Left hindlimb (tissue), 1 donor: ENCODE measurements around the gene TRIP4.
"Not testable (repeated sequence)": the region's sequence is repeated elsewhere in the genome, so short reads cannot be mapped to it uniquely, and the experiment has no call there.

Experiments
- DNase-seq: peaks from one replicate; pipeline ENCODE4 v3.0.0-alpha.2; 2018

Gene TRIP4

DNA sequence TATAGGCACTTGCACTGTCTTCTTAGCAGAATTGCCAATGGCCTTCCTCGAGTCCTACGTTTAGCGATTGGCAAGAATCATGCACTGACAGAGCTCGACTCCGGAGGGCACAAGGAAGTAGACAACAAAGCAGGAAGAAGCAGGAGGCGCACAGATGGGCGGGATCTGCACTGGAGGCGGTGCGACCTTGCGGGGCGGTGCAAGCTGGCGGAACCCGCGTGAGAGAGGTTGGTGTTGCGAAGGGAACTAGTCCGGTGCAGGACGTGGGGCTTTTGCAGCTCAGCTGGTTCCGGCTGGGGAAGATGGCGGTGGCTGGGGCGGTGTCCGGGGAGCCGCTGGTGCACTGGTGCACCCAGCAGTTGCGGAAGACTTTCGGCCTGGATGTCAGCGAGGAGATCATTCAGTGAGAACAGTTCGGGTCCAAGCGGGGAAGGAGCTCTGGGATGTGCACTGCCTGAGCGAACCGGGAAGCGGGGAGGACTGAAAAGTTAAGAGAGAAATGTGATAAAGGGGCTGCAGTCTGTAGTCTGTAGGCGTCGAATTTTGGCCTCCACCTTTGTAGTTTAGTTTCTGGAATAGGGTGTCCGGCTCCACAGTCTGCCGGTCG, at the start of gene TRIP4:
TSS of gene TRIP4 (plus strand) at position 275 of the 607 bp plus-strand sequence. CDS start at position 303, 28 bp downstream.
- peak; percentile 97 for DNase-seq

DNA sequence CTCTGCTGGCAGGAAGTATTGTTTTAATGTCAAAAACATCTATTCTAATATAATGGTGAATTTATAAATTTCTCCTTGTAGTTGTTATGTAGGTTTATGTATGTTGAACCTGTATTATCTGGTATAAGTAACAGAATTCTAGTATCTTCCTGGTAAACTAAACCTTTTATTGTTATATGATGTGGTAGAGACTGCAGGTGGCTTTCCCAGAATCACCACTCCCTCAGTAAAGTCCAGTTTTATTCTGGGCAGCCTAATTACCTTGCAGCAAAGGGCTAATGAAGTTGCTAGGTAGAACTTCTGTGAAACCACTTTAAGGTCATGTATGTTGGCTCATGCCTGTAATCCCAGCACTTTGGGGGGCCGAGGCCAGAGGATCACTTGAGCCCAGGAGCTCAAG, 47.3 kb upstream of the TRIP4 start:
- no peak for DNase-seq

DNA sequence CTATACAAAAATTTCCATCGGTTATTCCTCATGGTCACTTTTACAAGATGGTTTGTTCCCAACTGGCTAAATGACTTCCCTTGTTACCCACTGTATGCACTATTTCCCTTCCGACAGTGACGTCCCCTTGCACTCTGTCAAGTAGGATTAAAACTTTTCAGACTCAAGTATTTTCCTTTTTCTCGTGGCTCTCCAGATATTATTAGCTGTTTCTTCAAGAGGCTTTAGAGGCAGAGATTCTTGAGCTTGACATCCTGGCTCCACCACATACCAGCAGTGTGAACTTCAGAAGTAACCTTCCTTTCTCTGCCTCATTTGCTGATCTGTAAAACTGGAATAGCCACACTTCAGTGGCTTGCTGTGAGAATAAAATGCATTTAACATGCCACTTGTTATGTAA, 45.7 kb upstream of the TRIP4 start:
- DNase-seq = no peak

DNA sequence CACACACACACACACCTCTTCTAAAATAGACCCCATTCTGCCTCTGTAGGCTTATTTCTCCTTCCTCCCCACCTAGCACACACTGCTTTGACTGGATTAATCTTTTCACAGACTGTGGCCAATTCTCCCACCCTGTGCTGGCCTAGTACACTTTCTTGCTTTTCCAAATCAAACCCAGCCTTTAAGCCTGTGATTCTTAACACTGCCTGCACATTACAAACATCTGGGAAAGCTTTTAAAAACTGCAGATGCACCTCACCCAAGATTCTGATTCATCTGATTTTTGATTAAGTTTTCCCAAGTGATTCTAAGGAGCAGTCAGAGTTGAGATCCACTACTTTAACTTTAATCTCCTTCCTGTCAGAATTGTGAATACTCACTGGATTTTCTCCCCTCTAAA, 44.4 kb upstream of the TRIP4 start:
- no peak for DNase-seq

DNA sequence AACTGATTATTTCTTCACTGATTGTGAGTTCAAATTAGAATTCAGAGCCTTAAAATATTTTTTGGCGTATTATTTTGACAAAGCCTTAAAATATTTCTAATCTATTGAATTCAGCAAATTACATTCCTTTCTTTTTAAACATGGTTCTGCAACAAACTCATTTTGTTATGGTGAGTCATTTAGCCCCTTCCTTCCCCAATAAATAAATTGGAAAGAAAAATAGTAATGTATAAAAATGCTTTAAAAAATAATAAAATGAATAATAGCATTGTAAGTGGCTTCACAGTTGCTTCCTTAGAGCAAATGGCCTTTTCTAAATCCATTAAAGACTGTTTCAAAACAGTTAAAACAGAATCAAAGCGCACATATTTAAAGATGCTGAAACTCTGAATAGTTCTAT, 43.8 kb upstream of the TRIP4 start:
- DNase-seq = no peak

DNA sequence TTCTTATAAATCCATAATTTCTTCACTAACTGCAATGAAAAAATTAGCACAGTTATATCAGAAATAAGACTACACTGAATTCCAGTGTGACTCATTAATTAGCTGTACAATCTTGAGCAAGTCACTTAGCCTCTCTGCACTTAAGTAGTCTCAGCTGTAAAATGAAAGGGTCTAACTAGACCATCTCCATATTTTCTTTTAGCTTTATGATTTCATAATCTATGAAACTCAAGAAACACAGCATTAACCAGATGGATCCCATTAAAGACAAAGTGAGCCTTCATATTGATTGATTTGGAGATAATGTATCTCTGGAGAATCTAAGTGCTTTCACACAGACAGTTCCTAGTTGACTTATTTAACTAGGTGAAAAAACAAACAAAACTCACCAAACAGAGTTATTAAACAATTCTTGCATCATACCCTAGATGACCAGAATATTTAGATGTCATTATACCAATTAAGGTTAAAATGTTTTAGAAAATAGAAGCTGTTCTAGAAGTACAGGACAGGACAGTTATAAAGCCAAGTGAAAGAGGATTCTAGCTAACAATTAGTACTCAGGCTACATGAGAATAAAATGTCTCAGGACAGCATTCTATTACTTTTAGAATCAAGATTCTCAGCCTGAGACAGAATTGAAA, 42.9 kb upstream of the TRIP4 start:
- DNase-seq = no peak

DNA sequence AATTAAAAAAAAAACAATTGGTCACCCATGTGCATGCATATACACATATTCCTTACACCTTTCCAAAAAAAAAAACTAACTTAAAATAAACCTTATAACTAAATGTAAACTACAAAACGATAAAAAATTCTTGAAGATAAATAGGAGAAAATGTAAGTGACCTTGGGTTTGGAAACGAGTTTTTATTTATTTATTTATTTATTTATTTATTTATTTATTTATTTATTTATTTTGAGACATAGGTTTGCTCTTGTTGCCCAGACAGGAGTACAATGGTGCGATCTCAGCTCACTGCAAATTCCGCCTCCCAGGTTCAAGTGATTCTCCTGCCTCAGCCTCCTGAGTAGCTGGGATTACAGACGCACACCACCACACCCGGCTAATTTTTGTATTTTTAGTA, 41.4 kb upstream of the TRIP4 start:
- not testable (repeated sequence) for DNase-seq

DNA sequence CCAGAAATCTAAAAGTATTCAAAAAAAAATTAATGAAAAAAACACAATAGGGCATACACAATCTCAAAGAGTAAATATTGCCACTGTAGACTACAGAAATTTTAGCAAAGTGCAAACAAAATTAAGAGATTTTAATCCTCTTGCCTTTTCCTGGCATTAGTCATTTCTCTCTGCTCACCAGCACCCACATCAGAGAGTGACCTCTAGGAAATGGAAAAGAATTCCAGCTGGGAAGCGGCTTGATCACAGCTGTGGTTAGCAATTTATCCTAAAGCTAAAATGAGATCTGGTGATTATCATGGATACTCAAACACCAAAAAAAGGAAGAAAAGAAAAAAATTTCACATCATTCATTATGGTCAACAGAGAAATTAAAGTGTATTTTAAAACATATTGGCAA, 39.2 kb upstream of the TRIP4 start:
- no peak for DNase-seq

DNA sequence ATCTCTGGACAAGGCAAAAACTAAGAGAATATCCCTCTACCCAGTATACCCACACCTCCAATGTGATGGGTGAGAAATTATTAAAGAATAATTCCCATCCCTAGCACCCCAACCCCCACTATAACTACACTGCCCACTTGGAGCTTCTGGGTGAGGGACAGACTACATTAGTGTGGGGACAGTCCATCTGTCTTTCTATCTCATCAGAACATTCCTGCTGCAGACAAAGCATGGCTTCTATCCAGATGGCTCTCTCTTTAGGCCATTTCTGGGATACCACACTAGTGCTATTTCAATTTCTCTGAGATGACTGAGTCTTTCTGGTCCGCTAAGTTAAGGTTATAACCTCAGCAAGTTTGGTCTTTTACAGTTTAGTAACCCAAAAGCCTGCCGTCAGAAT, 38.3 kb upstream of the TRIP4 start:
- DNase-seq = no peak

DNA sequence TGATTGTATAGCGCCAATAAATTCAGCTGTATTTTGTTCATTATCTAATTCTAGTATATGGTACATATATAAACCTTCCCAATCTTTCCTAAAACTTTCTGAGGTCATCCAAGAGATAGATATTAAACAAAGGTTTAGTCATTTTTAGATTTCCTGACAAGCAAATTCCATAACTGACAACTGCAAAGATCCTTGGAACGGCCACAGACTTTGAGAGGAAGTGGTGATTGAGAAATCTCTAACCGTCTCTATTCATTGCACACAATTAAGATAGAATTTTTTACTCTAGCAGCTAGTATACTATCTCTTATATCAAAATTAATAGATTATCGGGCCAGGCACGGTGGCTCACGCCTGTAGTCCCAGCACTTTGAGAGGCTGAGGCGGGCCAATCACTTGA, 36.4 kb upstream of the TRIP4 start:
- DNase-seq = no peak

DNA sequence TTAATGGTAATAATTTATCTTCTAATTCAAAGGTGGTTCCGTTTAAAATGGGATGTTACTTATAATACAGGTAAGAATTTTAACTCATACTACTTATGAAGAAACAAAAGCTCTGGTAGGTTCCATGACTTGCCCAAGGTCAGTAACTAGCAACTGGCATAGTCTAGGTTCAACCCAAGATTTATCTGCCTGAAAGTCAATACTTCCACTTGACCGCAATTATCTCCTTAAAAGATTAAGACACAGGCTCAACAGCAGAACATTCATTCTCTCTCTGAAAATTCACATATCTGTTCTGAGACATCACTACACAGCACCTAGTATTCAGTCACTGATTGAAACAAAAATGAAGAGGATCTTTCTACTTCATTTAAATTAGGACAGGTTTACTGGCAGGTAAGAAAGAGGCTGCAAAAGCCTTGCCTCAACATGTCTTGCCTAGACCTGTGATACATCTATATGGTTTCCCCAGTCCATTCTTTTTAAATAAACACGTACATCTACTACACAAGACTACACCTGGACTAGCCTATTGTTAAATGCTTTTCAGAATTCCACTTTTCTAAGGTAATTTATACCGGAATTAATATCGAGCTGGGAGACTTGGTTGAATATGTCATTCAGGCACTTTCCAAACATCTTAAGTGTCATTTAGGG, 32.8 kb upstream of the TRIP4 start:
- DNase-seq = no peak

DNA sequence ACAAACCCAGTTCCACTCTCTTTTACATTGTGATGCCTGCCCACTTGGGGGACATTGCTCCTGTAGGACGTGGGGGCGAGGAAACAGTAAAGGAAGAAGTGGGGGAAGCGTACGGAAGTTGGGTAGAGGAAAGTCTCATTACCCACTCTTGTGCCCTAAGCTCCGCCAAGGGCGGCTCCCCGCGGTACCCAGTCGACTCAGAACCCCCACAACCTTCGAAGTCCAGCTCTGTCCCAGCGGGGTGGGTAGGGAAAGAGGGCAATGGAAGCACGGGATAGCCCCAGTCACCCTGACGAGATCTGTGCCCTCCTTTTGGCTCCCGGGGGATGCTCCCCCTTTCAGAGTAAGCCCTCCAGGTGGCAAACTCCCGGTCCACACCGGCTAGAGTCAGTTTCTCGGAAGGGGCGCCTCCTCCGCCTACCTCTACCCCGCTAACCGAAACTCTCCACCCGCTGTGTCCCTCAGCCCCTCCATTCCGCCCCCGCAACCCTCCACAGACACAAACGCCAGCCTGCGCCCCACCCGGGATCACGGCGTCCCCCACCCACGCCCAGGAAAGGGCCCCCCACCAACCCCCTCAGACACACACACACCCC, 32.2 kb upstream of the TRIP4 start:
- DNase-seq = no peak

DNA sequence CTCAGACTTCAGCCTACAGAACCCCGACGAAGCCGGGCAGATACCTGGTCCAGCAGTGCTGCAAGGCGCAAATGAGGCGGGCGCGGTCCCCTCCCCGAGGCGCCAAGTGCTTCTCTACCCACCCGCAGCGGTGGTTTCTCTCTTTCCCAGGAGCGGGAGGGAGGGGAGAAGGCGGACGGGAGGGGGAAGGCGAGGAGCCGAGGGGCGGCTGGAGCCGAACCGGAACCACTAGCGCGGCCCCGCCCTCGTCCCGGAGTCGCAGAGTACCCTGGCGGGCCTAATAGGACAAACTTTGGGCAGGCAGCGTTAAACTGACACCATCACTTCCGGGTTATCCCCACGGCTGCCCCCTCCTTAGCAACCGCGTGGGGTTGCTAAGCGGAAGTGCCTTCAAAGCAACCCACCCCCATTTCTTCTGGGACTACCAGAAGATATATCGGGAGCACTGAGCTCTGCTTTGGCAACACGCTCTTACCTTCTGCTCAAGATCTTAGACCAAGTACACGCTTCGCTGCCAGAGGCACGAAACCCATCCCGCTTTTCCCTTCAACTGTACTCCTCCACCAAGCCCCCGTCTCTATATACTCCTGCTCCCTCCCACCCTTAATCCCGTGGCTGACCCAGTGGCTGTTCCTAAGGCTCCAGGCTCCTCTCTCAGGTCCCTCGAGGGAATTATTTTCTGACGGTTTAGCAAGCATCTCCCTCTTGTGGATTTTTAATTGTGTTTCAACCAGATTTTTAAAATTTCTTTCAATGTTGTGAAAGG, 31.5 kb upstream of the TRIP4 start, which contains the start of gene CSNK1G1:
TSS of gene CSNK1G1 (minus strand) at position 230 of the 766 bp plus-strand sequence. CDS start 55,674 bp downstream, outside the sequence.
- DNase-seq = peak; percentile 98

DNA sequence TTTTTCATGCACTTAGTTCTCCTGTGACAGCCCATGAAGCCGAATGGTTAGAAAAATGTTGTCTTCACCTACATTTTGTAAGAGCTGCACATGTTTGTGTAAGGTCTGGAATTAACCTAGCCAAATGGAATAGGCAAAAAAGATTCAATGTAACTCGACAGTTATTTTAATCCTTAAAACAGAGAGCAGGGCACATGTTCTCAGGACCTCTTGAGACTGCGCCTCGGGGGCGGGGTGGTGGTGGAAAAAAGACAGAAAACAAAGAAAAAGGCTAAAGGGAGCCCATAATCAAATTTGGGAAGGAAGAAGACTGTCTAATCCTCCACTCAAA, 31.0 kb upstream of the TRIP4 start:
- DNase-seq = no peak

DNA sequence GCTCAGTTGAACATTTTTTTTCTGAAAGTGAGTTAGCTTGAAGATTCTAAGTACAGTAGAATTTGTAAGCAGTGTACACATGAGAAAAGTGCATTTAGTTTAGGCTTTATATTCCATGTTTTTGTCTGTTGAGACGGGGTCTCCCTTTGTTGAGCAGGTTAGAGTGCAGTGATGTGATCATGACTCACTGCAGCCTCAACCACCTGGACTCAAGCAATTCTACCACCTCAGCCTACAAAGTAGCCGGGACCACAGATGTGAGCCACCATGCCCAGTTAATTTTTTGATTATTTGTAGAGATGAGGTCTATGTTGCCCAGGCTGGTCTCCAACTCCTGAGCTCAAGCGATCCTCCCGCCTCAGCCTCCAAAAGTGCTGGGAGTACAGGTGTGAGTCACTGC, 26.4 kb upstream of the TRIP4 start:
- DNase-seq = no peak

DNA sequence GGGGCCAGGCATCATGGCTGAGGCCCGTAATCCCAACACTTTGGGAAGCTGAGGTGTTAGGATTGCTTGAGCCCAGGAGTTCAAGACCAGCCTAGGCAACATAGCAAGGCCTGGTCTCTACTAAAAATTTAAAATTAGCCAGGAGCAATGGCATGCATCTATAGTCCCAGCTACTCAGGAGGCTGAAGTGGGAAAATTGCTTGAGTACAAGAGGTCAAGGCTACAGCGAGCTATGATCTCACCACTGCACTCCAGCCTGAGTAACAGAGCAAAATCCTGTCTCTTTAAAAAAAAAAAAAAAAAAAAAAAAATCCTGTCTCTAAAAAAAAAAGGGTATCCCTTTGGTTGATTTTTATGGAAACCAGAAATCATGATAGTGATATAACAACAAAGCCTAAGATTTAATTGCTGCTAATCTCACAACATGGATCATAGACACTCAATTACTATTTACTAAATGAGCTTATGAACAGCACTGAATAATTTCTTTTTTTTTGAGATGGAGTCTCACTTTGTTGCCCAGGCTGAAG, 18.5 kb upstream of the TRIP4 start:
- no peak for DNase-seq

DNA sequence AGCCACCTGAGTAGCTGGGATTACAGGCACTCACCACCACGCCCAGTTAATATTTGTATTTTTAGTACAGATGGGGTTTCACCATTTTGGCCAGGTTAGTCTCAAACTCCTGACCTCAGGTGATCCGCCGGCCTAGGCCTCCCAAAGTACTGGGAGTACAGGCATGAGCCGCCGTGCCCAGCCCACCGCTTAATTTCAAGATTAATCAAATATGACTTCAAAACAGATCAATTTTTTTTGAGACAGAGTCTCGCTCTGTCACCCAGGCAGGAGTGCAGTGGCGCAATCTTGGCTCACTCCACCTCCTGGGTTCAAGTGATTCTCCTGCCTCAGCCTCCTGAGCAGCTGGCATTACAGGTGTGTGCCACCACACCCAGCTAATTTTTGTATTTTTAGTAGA, 16.3 kb upstream of the TRIP4 start:
- DNase-seq = not testable (repeated sequence)

DNA sequence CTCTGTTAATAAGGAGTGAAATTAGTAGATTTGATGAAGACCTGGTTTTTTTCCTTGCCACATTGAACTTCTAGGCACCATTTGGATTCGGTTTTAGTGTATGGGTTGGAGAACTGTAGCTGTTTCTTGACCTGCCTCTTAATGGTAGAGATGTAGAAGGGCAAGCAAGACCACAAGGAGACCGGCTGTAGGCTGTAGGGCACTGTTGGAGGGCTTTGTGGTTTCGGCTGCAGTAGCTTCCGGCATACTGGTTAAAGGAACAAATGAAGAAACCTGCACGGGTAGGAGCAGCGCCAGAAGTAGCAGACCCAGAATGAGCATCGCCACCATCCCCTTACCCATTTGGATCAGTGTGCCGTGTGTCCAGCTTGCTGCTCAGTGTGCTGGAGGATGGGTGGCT, 14.3 kb upstream of the TRIP4 start:
- no peak for DNase-seq

DNA sequence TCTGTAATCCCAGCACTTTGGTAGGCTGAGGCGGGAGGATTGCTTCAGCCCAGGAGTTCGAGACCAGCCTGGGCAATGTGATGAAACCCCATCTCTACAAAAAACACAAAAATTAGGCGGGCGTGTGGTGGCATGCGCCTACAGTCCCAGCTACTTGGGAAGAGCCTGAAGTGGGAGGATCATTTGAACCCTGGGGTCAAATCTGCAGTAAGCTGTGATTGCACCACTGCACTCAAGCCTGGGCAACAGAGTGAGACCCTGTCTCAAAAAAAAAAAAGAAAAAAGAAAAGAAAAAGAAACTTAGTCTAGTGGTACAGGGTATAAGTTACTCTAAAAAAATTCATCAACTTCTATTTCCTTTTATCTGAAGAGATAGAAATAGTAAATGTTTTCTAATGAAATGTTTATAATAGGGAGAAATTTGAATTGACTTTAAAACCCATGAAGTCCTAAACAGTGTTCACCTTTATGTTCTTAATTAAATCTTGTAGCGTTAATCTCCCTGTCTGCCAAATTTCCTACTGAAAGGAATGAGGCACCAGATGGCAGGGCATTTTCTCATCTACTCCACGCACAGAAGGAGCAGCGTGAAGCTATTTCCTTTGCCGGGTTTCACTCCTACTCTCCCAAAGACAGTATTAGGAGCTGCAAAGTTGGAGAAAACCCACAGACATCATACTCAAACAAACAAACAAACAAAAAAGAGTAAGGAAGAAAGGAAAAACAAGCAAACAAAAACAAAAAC, 8.2 kb upstream of the TRIP4 start:
- no peak for DNase-seq

DNA sequence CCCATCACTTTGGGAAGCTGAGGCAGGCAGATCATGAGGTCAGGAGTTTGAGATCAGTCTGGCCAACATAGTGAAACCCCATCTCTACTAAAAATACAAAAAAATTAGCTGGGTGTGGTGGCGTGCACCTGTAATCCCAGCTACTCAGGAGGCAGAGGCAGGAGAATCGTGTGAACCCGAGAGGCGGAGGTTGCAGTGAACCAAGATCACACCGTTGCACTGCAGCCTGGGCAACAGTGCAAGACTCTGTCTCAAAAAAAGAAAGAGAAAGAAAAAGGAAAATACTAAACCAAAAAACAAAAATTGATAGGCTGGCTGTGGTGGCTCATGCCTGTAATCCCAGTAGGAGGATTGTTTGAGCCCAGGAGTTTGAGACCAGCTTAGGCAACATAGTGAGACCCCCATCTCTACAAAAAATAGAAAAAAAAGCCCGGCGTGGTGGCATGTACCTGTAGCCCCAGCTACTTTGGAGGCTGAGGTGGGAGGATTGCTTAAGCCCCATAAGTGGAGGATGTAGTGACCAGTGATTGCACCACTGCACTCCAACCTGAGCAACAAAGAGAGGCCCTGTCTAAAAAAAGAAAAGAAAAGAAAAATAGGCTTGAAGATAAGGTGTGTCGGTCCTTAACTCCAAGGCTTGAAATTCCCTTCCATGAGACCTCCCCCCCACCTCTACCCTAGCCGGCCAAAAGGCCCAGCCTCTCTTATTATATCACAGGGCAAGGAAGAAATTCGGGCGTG, 7.3 kb upstream of the TRIP4 start:
- DNase-seq = not testable (repeated sequence)

DNA sequence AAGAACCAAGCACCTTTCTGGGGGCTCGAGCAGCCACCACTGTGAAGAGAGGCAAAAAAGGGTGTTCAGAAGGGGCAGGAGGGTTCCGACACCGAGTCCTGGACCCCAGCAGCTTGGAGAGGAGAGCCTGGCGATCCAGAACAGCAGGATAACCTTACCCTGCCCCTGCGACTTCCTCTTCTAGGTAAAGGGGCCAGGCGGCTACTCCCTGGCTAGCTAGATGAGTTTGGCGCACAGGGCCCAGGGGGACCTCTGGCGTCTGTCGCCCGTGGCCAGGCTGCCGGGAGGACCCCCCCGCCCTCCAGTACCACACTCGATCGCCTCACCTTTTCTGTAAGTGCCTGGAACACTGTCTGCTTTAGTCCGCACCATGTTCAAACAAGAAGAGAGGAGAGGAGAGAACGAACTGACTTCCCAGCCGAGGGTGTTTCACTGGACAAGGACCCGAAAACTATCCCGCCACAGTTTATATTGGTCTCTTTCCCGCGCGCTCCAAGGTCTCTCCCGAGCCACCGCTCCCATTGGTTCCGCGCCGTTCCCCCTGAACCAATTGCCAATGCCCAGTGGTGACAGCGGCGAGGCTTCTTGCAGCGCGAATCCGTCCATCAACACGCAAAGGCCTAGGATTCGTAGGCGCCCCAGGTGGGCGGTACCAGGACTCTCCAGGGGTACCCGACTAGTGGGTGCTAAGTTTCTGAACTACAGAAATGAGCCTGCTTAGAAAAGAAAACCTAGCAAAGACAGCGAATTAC, 6.5 kb upstream of the TRIP4 start, which contains the start of gene PCLAF:
TSS of gene PCLAF (minus strand) at position 442 of the 752 bp plus-strand sequence. CDS start at position 372, 70 bp downstream.
- DNase-seq = peak; percentile 97
